Stimulated activated CD8-positive, alpha-beta memory T cell treated with anti-CD3 and anti-CD28 coated beads, Interleukin-4, amount 100 ng/mL, for 1 hour (primary cell): ENCODE measurements around the gene NUP210L.

Experiments
- DNase-seq, 2 donors: peaks; one replicate each; pipeline ENCODE4 v3.0.0-alpha.2; 2020; ENCODE audit warnings: low read depth in 2 of 2, low spot score in 1 of 2

Gene NUP210L

DNA sequence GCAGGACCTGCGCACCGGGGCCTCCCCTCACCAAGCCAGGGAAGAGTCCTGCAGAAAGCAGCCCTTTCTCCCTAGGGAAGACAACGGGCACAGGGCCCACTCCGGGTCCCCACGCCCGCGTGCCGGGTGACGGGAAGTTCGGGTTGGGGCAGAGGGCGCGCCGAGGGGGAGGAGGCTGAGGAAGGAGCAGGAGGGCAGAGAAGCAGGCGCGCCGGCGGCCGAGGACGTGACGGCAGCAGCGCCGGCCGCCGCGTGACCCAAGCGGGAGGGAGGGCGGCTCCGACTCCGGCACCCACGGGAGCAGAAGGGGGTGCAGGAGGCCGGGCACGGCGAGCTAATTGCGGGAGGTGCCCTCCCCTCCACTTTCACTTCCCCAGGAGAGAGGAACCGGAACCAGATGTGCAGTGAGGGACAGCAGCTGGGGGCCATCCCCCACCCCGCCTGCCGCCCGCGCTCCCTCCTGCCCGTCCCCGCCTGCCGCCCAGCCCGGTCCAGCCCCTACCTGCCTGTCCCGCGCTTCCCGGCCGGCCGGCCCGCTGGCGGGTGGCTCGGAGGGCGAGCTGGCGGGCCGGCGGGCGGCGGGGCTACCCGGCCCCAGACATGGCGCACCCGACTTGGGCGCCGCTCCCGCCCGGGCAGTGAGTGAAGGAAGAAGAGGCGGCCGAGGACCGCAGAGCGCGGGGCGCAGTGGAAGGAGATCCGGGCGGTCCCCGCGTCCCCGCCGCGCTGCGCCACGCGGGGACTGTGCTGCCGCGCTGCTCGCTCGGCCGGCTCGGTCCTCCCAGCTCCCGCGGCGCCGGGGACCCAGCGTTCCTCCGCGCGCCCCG is 208.9 kb downstream of the NUP210L start:
- DNase-seq = peak; percentile 46 to 52

DNA sequence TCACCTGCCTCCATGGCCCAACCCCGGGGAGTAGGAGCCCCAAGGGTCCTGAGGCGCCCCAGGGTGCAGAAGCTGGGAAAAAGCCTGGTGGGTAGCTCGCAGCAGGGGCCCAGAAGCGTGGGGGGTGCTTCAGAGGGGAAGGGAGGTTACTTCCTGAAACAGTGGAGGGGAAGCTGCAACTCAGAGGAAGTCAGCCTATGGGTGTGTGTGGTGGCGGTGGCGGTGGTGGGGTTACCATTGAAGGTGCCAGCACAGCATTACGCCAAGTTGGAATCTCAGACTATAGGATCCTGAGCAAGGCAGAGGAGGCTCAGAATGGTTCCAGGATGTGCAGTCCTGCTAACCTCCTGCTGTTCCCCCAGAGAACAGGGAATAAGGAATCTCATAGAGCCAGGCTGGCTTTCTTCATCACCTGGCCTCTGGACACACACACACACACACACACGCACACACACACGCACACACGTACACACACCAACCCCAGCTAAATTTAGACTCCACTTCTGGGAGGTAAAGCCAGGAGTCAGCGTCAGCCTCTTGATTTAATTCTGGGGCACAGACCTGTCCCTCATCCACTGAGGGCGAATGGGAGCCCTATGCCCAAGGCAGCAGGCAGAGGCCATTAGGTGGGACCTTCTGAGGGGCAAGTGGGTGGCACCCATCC is 209.6 kb downstream of the NUP210L start:
- DNase-seq = peak; percentile 62 to 70

DNA sequence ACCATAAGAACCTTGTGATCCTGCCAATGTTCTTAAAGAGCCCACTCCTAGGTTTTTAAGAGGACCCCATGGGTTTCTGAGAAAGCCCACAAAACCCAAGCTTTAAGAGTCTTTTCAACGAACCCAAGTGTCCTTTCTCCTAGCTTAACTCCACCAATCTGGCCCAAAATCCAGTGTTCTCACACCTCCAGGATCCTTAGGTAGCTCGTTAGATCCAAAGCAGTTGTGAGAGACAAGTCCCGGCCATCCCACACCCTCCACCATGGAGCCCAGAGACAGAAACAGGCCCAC is 210.1 kb downstream of the NUP210L start:
- DNase-seq = no peak

DNA sequence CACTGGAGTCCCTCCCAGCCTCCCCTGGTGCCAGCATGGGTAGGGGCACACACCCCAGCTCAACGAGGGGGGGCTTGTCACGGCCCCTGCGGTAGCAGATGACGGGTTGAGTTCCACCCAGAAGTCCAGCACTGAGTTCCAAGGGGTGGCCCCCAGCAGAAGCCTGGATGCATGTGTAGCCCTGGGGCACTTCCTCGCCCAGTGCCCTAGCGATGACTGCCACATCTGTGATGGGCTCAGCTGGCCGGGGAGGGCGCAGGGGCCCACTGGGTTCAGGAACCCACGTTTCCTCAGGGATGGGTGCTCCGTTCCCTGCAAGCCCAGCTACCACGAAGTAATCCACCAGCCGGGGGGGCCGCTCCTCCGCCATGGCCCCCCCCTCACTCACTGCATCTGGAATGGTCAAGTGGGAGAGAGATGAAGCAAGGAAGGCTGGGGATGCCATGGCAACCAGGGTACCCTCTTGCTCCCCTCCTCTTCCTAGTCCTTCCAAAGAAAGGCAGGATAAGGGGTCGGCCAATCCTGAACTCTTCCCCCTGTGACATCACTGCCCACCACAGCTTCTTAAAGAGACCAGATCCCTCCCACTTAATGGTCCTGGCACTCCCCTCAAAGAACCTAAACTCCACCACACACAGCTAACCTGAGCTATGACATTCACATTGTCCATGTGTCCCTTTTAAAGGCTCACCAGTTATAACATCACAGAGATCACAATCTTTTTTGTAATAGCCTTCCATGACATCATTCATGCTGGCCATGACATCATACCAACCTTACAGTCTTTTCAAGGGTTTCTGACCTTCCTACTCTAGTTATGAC is 210.7 kb downstream of the NUP210L start:
- DNase-seq = no peak

DNA sequence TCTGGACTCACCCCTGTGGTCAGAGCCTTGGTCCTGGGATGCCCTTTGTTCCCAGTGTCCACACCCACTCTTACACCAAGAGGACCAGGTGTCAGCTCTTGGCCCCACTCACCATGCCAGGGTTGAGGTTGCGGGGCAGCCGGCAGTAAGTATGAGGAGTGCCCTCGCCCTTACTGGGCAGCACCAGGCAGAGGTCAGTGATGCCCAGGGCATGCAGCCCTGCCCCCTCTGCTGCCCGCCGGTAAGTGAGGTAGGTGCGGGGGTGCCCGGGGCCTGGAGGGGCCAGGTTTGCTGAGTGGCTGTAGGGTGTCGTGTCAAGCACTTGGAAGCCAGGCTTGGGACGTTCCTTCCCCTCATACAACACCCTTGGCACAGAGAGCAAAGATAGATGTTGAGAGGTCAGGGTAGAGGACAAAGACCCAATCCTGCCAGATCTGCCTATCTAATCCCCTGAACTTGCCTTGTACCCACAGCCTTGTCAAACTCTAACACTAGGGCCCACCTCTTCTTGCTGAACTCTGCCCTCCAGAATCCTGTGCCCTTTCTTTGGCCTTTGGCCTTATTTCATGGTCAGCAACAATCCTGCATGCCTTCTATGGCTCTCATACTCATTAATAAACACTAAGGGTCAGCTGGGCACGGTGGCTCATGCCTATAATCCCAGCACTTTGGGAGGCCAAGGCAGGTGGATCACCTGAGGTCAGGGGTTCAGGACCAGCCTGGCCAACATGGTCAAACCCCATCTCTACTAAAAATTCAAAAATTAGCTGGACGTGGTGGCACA is 211.9 kb downstream of the NUP210L start:
- no peak for DNase-seq
